ENCODE measurements around the gene PRKG2.

PRKG2 gene

DNA sequence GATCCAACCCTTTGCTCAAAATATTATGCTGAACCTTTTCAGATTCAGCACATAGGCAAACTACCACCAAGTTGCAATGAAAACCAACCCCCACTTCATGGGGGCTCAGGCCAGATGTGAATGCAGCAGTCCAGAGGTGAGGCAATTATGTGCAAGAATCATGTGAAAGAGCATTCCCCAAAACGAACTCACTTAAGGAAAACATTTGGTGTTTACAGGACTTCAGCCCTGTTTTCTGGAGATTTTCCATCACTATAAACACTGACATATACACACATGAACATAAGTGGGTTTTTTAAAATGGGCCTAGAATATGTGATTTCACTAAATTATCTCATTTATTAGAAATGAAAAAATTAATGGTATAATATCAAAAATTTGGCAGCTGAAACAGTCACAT, 153.0 kb downstream of the PRKG2 start:
- no peak for DNase-seq (ENCODE audit: low spot score)
- Histone ChIP-seq H3K9me3 (ENCODE audit: severe bottlenecking) (no peaks in the 10 kb centered on the region), H3K4me3 (ENCODE audit: severe bottlenecking) (no peak overlapping the region), H3K4me1 (ENCODE audit: insufficient read depth, poor library complexity, severe bottlenecking) (no peaks in the 10 kb centered on the region), H3K36me3 (ENCODE audit: low read depth) (no peaks in the 10 kb centered on the region), H3K27me3 (ENCODE audit: insufficient read depth, poor library complexity, severe bottlenecking) (no peaks in the 10 kb centered on the region), H3K27ac (ENCODE audit: poor library complexity, severe bottlenecking) (no peak overlapping the region)
- no peak for ATAC-seq (ENCODE audit: low read depth)
- TF ChIP-seq, protein P1, sequence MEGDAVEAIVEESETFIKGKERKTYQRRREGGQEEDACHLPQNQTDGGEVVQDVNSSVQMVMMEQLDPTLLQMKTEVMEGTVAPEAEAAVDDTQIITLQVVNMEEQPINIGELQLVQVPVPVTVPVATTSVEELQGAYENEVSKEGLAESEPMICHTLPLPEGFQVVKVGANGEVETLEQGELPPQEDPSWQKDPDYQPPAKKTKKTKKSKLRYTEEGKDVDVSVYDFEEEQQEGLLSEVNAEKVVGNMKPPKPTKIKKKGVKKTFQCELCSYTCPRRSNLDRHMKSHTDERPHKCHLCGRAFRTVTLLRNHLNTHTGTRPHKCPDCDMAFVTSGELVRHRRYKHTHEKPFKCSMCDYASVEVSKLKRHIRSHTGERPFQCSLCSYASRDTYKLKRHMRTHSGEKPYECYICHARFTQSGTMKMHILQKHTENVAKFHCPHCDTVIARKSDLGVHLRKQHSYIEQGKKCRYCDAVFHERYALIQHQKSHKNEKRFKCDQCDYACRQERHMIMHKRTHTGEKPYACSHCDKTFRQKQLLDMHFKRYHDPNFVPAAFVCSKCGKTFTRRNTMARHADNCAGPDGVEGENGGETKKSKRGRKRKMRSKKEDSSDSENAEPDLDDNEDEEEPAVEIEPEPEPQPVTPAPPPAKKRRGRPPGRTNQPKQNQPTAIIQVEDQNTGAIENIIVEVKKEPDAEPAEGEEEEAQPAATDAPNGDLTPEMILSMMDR (IDR thresholded peaks at IDR 0.05; ENCODE audit: poor library complexity, severe bottlenecking), result no peak

DNA sequence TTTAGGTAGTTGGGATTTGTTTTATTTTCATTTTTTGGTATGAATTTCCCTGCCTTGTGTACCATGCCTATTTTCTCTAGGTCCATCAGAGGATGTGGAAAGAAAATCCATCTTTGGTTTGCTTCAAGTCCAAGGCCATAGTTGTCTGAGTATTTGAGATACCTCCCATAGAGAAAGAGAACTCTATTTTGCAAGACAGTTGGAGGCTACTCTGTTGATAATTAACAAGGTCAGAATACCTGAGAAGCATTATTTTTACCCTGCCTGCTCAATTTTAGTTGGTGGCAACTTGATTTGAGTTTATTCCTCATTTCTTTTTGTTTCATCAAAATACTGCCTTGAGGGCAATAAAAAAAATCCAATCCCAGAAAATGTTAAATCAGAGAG, 153.7 kb downstream of the PRKG2 start:
- Histone ChIP-seq H3K27me3 (ENCODE audit: insufficient read depth, poor library complexity, severe bottlenecking) (no peaks in the 10 kb centered on the region), H3K27ac (ENCODE audit: poor library complexity, severe bottlenecking) (no peak overlapping the region), H3K36me3 (ENCODE audit: low read depth) (no peaks in the 10 kb centered on the region), H3K4me3 (ENCODE audit: severe bottlenecking) (no peak overlapping the region), H3K9me3 (ENCODE audit: severe bottlenecking) (no peaks in the 10 kb centered on the region), H3K4me1 (ENCODE audit: insufficient read depth, poor library complexity, severe bottlenecking) (no peaks in the 10 kb centered on the region)
- TF ChIP-seq, protein P1 (IDR thresholded peaks at IDR 0.05; ENCODE audit: poor library complexity, severe bottlenecking), result no peak
- ATAC-seq (ENCODE audit: low read depth) (no peak), DNase-seq (ENCODE audit: low spot score) (no peak)

DNA sequence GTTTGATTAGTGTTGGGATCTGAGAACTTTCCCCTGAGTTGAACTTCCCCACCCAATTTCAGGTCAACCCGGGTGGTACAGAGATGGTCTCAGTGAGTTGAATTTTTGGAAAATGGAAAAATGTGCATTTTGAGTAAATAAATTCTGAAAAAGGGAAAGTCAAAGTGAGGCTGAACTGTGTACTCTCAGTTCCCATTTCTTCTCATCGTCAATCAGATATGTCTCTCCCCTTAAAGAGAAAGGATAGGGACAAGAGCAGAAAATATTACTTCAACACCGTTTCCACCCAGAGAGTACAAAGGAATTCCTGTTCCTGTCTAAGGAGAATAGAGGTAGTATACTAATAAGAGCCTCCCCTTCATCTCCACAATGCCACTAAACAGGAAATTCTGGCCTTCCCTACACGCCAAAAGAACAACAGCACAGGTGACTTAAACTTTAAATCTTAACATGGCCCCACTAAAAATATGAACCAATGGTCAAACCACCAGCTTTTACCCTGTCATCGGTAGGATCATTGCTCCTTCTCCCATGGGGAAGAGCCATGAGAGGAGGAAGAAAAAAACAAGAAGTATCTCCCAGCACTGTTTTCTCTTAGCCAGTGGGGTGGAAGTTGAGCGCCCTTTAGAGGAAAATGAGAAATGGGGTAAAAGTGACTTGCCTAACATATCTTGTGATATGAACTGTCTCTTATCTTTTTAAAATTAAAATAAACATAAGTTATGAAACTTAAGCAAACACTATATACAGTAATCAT, 154.3 kb downstream of the PRKG2 start:
- TF ChIP-seq, protein P1 (IDR thresholded peaks at IDR 0.05; ENCODE audit: poor library complexity, severe bottlenecking), result no peak
- no peaks in the 10 kb centered on the region for H3K9me3 ChIP-seq (ENCODE audit: severe bottlenecking)
- H3K36me3 ChIP-seq (ENCODE audit: low read depth), result no peaks in the 10 kb centered on the region
- DNase-seq (ENCODE audit: low spot score), result no peak
- H3K4me3 ChIP-seq (ENCODE audit: severe bottlenecking), result no peak overlapping the region
- ATAC-seq (ENCODE audit: low read depth), result no peak
- no peak overlapping the region for H3K27ac ChIP-seq (ENCODE audit: poor library complexity, severe bottlenecking)
- H3K4me1 ChIP-seq (ENCODE audit: insufficient read depth, poor library complexity, severe bottlenecking), result no peaks in the 10 kb centered on the region
- H3K27me3 ChIP-seq (ENCODE audit: insufficient read depth, poor library complexity, severe bottlenecking), result no peaks in the 10 kb centered on the region

DNA sequence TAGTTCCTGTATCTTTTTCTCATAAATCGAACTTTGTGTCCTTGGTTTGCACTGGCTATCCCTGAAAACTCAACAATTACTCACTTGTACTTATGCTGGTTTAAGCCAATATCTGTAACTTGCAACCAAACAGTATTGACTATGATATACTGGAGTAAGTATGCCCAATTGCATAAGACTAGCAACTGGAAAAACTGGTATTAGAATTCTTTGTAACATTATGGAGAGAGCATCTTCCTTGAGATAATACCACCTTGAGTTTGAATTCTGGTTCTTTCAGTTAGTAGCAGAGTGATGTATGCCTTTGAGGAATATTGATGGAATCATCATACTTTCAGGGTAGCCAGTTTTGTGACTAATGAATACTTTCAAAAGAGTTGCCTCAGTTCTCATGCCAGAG, 156.4 kb downstream of the PRKG2 start:
- no peaks in the 10 kb centered on the region for H3K4me1 ChIP-seq (ENCODE audit: insufficient read depth, poor library complexity, severe bottlenecking)
- ATAC-seq (ENCODE audit: low read depth) (no peak), DNase-seq (ENCODE audit: low spot score) (no peak)
- no peaks in the 10 kb centered on the region for H3K27me3 ChIP-seq (ENCODE audit: insufficient read depth, poor library complexity, severe bottlenecking)
- no peaks in the 10 kb centered on the region for H3K9me3 ChIP-seq (ENCODE audit: severe bottlenecking)
- no peak overlapping the region for H3K27ac ChIP-seq (ENCODE audit: poor library complexity, severe bottlenecking)
- H3K36me3 ChIP-seq (ENCODE audit: low read depth), result no peaks in the 10 kb centered on the region
- no peak overlapping the region for H3K4me3 ChIP-seq (ENCODE audit: severe bottlenecking)
- TF ChIP-seq, protein P1 (IDR thresholded peaks at IDR 0.05; ENCODE audit: poor library complexity, severe bottlenecking), result no peak
